ENCODE measurements around the gene EMILIN3.

The EMILIN3 gene

DNA sequence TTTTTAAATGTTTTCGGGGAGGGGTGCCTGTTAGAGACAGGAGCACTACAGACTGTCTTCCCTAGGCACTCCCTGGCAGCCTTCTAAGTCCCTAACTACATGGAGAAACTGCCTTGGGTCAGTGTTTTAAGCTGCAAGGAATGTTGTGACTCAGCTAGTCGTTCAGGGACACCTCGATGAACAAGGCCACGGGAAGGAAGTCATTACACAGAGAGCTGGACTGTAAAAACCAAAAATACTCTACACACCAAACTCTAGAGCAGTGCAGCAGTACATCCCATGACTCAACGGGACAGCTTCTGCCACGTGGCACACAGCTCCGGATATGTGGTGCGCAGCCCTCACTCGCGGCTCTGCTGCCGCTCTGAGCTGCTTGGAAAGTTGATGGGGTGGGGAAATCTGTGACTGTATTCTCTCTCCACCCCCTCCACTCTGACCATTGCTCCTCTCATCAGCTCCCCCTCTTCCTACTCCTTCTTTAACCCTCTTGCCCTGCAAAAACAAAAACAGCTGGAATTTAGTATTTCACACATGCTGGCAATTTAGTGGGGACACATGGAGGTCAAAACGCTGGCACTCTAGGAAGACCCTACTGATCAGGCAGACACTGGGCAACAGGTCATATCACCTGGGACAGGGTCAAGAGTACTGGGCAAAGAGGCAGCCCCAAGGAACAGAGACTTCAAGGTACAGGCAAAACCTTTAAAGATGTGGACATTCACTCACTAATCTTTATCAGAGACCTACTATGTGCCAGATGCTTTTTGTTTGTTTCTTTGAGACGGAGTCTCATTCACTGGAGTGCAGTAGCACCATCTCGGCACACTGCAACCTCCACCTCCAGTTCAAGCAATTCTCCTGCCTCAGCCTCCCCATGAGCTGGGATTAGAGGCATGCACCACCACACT, 36.9 kb downstream of the EMILIN3 start:
- peak overlapping the region; percentile 8; the same call in 1 of the 2 replicates for H3K4me3 ChIP-seq (ENCODE audit: low read depth, low read length)
- TF ChIP-seq, protein P1, sequence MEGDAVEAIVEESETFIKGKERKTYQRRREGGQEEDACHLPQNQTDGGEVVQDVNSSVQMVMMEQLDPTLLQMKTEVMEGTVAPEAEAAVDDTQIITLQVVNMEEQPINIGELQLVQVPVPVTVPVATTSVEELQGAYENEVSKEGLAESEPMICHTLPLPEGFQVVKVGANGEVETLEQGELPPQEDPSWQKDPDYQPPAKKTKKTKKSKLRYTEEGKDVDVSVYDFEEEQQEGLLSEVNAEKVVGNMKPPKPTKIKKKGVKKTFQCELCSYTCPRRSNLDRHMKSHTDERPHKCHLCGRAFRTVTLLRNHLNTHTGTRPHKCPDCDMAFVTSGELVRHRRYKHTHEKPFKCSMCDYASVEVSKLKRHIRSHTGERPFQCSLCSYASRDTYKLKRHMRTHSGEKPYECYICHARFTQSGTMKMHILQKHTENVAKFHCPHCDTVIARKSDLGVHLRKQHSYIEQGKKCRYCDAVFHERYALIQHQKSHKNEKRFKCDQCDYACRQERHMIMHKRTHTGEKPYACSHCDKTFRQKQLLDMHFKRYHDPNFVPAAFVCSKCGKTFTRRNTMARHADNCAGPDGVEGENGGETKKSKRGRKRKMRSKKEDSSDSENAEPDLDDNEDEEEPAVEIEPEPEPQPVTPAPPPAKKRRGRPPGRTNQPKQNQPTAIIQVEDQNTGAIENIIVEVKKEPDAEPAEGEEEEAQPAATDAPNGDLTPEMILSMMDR (IDR thresholded peaks at IDR 0.05; ENCODE audit: low read depth, low read length), result no peak

DNA sequence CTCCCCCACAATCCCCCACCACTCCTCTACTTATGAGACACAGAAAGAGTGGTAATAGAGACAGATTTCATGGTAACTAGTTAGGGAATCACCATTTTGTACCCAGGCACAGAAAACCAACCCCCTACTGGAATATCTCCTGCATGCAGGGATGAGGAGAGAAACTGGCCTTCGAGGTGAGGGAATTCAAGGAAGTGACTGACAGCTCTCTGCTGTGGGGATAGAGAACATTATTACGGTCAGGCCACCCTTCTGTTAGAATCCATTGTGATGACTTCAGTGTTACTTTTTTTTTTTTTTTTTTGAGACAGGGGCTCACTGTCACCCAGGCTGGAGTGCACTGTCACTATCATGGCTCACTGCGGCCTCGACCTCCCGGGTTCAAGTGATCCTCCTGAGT, 39.4 kb downstream of the EMILIN3 start:
- no peak overlapping the region for H3K4me3 ChIP-seq (ENCODE audit: low read depth, low read length)
- TF ChIP-seq, protein P1 (IDR thresholded peaks at IDR 0.05; ENCODE audit: low read depth, low read length), result no peak

DNA sequence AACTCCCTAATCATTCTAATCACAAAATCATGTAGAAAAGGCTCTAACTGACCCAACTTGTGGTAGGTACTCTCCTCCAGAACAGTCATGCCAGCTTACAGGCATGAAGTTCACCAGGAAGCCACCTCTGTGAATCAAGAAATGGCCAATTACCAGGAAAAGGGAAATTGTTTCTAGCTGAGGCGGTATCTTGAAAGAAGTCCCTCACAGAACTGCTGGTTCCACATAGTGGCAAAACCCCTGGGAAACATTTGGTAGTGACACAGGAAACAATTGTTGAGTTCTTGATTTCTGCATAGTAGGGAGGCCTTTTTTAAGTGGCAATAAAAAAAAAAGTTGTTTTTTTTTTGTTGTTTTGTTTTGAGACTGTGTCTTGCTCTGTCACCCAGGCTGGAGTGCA, 45.6 kb downstream of the EMILIN3 start:
- TF ChIP-seq, protein P1 (IDR thresholded peaks at IDR 0.05; ENCODE audit: low read depth, low read length), result no peak
- H3K4me3 ChIP-seq (ENCODE audit: low read depth, low read length), result no peak overlapping the region

DNA sequence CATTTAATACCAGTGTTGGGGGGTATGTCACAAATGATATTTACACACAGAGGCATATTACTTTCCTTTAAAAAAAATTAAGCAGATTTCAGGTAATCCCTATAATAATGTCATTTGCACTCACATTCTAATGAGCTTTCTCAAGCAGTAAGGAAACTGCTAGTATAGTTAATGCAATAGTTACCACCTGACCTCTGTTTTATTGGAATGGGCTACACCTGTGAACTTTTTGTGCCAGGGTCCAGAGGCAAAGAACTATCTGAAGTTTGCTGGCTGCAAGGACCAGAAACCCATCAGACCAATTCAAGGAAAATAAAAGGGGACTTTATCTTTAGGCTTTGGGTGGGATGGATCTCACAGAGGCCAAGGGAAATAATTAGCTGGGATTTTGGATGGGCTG, 46.2 kb downstream of the EMILIN3 start:
- no peak overlapping the region for H3K4me3 ChIP-seq (ENCODE audit: low read depth, low read length)
- TF ChIP-seq, protein P1 (IDR thresholded peaks at IDR 0.05; ENCODE audit: low read depth, low read length), result no peak

DNA sequence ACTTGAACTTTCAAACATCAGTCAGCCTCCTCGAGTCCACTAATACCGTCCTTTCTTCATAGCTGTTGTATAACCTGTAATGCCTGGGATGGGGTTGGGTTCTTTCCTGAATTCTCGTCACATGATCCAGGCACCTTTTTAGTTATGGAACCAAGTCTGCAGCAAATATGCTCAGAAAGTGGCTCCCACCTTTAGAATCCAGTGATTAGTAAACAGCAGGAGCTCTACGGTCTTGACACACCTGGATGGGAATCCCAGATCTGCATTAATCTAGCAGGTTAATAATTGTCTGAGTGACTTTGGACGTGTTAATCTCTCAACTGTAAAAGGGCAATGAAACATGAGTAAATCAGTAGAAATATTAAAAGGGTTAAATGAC, 48.4 kb downstream of the EMILIN3 start:
- TF ChIP-seq, protein P1 (IDR thresholded peaks at IDR 0.05; ENCODE audit: low read depth, low read length), result no peak
- peak overlapping the region; percentile 74 for H3K4me3 ChIP-seq (ENCODE audit: low read depth, low read length)

DNA sequence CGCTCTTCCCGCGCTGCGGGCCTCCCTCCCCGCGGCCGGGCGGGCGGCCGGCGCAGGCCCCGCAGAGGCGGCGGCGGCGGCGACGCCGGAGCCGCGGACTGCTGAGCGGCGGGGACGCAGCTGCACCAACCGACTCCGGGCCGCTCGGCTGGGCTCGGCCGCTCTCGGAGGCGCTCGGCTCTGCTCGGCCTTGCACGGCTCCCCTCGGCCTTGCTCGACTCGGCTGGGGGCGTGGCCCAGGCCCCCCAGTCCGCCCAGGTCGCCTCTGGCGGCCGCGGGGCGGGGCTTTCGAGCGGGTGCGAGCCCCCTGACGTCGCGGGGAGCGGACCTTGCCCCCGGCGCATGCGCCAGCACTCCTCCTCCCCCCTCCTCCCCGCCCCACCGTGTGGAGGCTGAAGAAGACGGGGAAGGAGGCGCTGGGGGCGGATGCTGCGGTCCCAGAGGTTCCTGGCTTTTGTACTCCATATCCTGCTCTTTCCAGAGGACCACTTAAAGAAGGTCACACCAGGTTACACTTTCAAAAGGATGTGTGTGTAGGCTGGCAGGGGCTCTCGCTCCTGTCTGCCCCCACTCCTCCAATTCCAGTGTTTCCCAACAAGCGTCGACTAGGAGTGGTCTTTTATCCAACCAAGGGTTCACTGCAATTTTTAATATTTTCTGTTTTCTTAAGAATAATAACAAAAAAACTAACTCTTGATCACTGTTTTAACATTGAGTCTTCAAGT, 48.9 kb downstream of the EMILIN3 start, which contains the start of gene ZHX3:
Gene ZHX3 (minus strand): TSS at position 186 of the 725 bp plus-strand sequence. CDS start 112,815 bp downstream, outside the sequence.
- TF ChIP-seq, protein P1 (IDR thresholded peaks at IDR 0.05; ENCODE audit: low read depth, low read length), result no peak
- peak within 1 kb of the TSS; percentile 74 for H3K4me3 ChIP-seq (ENCODE audit: low read depth, low read length)

Data from WI38 (cell line).